ENCODE measurements around the gene CFAP206.

CFAP206 gene

DNA sequence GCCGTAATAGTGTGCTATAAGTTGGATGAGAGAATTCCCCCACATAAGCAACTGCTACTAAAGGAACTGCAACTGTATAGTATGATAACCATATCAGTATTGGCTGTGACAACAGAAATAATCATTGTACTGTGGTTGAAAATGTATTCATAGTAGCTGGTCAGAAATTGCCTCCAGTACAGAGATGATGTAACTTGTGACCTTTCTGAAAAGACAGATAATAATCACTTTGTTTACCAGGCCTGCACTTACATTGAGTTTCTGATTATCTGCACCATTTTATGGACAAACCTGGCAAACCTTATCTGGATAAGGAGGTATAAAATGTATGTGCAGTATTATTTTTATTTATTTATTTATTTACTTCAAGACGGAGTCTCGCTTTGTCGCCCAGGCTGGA, 19.0 kb downstream of the CFAP206 start:
- TF ChIP-seq ZBTB7A (IDR thresholded peaks at IDR 0.05; ENCODE audit: low read depth) = no peak
- TF ChIP-seq RAD21 (IDR thresholded peaks at IDR 0.05; ENCODE audit: low read depth) = no peak
- TF ChIP-seq CREB1 (IDR thresholded peaks at IDR 0.05; ENCODE audit: low read depth) = no peak
- TF ChIP-seq TAF1 (IDR thresholded peaks at IDR 0.05; ENCODE audit: low read depth) = no peak
- TF ChIP-seq, protein P1, sequence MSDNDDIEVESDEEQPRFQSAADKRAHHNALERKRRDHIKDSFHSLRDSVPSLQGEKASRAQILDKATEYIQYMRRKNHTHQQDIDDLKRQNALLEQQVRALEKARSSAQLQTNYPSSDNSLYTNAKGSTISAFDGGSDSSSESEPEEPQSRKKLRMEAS (IDR thresholded peaks at IDR 0.05) = no peak
- no peak for TF ChIP-seq FOXM1 (IDR thresholded peaks at IDR 0.05; ENCODE audit: borderline replicate concordance, low read depth)

DNA sequence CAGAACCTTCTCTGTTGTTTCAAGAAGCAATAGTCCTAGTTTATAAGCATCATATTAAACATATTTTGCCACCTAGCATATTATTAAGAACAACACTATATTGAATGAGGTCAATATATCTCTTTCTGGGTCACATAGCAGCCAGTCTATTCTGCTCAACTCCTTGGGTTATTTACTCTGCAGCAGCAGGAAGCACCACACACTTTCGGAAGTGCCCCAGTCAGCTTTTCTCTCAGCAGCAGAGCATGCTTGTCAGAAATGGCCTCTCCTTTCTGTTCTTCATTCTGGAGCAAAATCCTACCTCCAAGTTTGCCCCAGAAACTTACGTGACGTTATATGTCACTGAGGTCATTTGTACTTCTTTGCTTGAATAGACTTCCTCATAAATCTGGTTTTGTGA, 22.7 kb downstream of the CFAP206 start:
- TF ChIP-seq TEAD4 (IDR thresholded peaks at IDR 0.05) = no peak
- TF ChIP-seq CEBPB (IDR thresholded peaks at IDR 0.05) = no peak
- TF ChIP-seq, protein P2, sequence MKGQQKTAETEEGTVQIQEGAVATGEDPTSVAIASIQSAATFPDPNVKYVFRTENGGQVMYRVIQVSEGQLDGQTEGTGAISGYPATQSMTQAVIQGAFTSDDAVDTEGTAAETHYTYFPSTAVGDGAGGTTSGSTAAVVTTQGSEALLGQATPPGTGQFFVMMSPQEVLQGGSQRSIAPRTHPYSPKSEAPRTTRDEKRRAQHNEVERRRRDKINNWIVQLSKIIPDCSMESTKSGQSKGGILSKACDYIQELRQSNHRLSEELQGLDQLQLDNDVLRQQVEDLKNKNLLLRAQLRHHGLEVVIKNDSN (IDR thresholded peaks at IDR 0.05) = no peak
- TF ChIP-seq, protein P1 (IDR thresholded peaks at IDR 0.05) = no peak
- TF ChIP-seq YY1 (IDR thresholded peaks at IDR 0.05; ENCODE audit: low read depth) = no peak
- TF ChIP-seq TAF1 (IDR thresholded peaks at IDR 0.05; ENCODE audit: low read depth) = no peak
- no peak for TF ChIP-seq RAD21 (IDR thresholded peaks at IDR 0.05; ENCODE audit: low read depth)
- no peak for TF ChIP-seq FOXM1 (IDR thresholded peaks at IDR 0.05; ENCODE audit: borderline replicate concordance, low read depth)
- no peak for TF ChIP-seq REST (IDR thresholded peaks at IDR 0.05; ENCODE audit: low read depth)
- TF ChIP-seq CREB1 (IDR thresholded peaks at IDR 0.05; ENCODE audit: low read depth) = no peak
- no peak for TF ChIP-seq NFIC (IDR thresholded peaks at IDR 0.05)
- no peak for TF ChIP-seq EGR1 (IDR thresholded peaks at IDR 0.05)
- no peak for TF ChIP-seq ZBTB7A (IDR thresholded peaks at IDR 0.05; ENCODE audit: low read depth)
- TF ChIP-seq EP300 (IDR thresholded peaks at IDR 0.05; ENCODE audit: borderline replicate concordance) = no peak
- TF ChIP-seq TCF12 (IDR thresholded peaks at IDR 0.05; ENCODE audit: low read depth) = no peak

DNA sequence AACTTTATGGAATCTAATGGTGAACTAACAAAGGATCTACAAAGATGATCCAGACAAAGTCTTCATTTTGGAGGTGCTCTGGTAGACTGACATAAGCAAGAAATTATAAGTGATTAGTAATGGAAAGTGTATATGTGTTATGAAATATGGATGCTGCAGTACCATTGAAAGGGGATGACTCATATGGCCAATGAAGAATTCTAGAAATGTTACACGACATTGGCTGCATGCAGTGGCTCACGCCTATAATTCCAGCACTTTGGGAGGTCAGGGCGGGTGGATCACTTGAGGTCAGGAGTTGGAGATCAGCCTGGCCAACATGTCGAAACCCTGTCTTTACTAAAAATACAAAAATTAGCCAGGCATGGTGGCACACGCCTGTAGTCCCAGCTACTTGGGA, 23.5 kb downstream of the CFAP206 start:
- TF ChIP-seq CREB1 (IDR thresholded peaks at IDR 0.05; ENCODE audit: low read depth) (no peak), TAF1 (IDR thresholded peaks at IDR 0.05; ENCODE audit: low read depth) (no peak), YY1 (IDR thresholded peaks at IDR 0.05; ENCODE audit: low read depth) (no peak), REST (IDR thresholded peaks at IDR 0.05; ENCODE audit: low read depth) (no peak), EGR1 (IDR thresholded peaks at IDR 0.05) (no peak), EP300 (IDR thresholded peaks at IDR 0.05; ENCODE audit: borderline replicate concordance) (no peak), TCF12 (IDR thresholded peaks at IDR 0.05; ENCODE audit: low read depth) (no peak), FOXM1 (IDR thresholded peaks at IDR 0.05; ENCODE audit: borderline replicate concordance, low read depth) (no peak), ZBTB7A (IDR thresholded peaks at IDR 0.05; ENCODE audit: low read depth) (no peak), TEAD4 (IDR thresholded peaks at IDR 0.05) (no peak), CEBPB (IDR thresholded peaks at IDR 0.05) (no peak), RAD21 (IDR thresholded peaks at IDR 0.05; ENCODE audit: low read depth) (no peak), NFIC (IDR thresholded peaks at IDR 0.05) (no peak)
- TF ChIP-seq, protein P2 (IDR thresholded peaks at IDR 0.05) = no peak
- TF ChIP-seq, protein P1 (IDR thresholded peaks at IDR 0.05) = no peak

DNA sequence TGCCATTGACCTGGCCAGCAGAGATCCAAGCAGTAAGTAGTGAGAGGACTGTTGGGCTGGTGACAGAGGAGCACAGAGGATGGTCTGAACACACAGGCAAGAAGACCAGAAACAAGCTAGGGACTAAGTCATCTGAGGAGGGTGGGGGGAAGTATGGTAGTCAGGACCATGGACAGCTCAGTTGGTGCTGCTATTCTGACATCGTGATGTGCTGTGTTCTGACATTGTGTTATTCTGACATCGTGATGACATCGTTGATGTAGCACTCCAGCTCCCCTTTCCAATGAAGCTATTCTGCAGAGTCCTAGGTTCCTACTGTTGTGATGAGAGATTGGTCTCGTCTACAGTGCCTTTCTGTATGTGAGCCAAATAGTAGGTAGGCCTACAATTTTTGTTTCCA, 28.7 kb downstream of the CFAP206 start:
- TF ChIP-seq REST (IDR thresholded peaks at IDR 0.05; ENCODE audit: low read depth) (peak; percentile 95), FOXM1 (IDR thresholded peaks at IDR 0.05; ENCODE audit: borderline replicate concordance, low read depth) (no peak), RAD21 (IDR thresholded peaks at IDR 0.05; ENCODE audit: low read depth) (peak; percentile 13; the same call in 1 of the 2 replicates), TCF12 (IDR thresholded peaks at IDR 0.05; ENCODE audit: low read depth) (no peak), NFIC (IDR thresholded peaks at IDR 0.05) (no peak), EP300 (IDR thresholded peaks at IDR 0.05; ENCODE audit: borderline replicate concordance) (no peak), TAF1 (IDR thresholded peaks at IDR 0.05; ENCODE audit: low read depth) (no peak), YY1 (IDR thresholded peaks at IDR 0.05; ENCODE audit: low read depth) (no peak), CREB1 (IDR thresholded peaks at IDR 0.05; ENCODE audit: low read depth) (peak; percentile 76), CEBPB (IDR thresholded peaks at IDR 0.05) (no peak), EGR1 (IDR thresholded peaks at IDR 0.05) (no peak)
- TF ChIP-seq, protein P2 (IDR thresholded peaks at IDR 0.05) = no peak
- TF ChIP-seq, protein P1 (IDR thresholded peaks at IDR 0.05) = 0 out of 2 replicates have a peak, but pooled peaks have one; percentile 52

Measured in Ishikawa (cell line).